ENCODE measurements around the gene KCND2. TPM values are rescaled to one million over a fixed set of nuclear protein-coding genes. Genes with fewer than 3 reads are reported as not detected.

KCND2 gene
- total RNA-seq, 1 donor from 2014 or later, result 2.9 TPM

DNA sequence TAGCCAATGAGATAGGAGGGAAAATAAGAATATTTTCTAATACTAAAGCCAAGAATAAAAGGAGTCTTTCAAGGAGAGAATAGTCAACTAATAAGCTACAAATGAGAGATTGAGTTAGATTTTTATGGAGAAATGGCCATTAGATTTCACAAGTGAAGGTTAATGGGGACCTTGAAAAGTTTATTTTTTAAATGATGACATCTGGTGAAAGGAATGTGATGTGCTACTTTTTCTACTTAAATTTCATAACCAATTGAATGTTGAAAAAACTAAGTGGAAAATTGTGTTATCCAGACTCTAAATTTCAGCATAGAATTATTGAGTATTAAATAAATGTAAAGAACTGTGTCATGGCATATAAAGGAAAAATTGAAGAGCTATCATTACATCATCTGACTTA, 459.3 kb downstream of the KCND2 start:
- Histone ChIP-seq H3K4me2 (no peak overlapping the region), H3K79me2 (ENCODE audit: low read depth) (no peaks in the 10 kb centered on the region), H2AFZ (replicated peaks) (no peak overlapping the region), H3K4me1 (peaks cover 10% of the 10 kb centered on the region), H3K27me3 (no peaks in the 10 kb centered on the region), H3K9me3 (ENCODE audit: low read depth) (no peaks in the 10 kb centered on the region), H3F3A (ENCODE audit: low read depth) (no peaks in the 10 kb centered on the region), H4K20me1 (ENCODE audit: low read depth) (no peaks in the 10 kb centered on the region), H3K27ac (no peak overlapping the region), H3K4me3 (no peak overlapping the region), H3K36me3 (no peaks in the 10 kb centered on the region), H3K9ac (no peak overlapping the region)
- TF ChIP-seq, protein P1, sequence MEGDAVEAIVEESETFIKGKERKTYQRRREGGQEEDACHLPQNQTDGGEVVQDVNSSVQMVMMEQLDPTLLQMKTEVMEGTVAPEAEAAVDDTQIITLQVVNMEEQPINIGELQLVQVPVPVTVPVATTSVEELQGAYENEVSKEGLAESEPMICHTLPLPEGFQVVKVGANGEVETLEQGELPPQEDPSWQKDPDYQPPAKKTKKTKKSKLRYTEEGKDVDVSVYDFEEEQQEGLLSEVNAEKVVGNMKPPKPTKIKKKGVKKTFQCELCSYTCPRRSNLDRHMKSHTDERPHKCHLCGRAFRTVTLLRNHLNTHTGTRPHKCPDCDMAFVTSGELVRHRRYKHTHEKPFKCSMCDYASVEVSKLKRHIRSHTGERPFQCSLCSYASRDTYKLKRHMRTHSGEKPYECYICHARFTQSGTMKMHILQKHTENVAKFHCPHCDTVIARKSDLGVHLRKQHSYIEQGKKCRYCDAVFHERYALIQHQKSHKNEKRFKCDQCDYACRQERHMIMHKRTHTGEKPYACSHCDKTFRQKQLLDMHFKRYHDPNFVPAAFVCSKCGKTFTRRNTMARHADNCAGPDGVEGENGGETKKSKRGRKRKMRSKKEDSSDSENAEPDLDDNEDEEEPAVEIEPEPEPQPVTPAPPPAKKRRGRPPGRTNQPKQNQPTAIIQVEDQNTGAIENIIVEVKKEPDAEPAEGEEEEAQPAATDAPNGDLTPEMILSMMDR (IDR thresholded peaks at IDR 0.05), result no peak
- no peak for TF ChIP-seq EZH2 (IDR thresholded peaks at IDR 0.05)
- no peak for TF ChIP-seq EZH2phosphoT487 (IDR thresholded peaks at IDR 0.05)
- DNase-seq (ENCODE audit: low spot score), result no peak
- Mint-ChIP-seq H3K27ac (no peak overlapping the region), H3K4me3 (no peak overlapping the region), H3K4me1 (peaks cover 8% of the 10 kb centered on the region), H3K36me3 (no peaks in the 10 kb centered on the region), H3K9me3 (no peaks in the 10 kb centered on the region), H3K27me3 (ENCODE audit: insufficient read depth, low read depth) (peaks cover 3% of the 10 kb centered on the region)

DNA sequence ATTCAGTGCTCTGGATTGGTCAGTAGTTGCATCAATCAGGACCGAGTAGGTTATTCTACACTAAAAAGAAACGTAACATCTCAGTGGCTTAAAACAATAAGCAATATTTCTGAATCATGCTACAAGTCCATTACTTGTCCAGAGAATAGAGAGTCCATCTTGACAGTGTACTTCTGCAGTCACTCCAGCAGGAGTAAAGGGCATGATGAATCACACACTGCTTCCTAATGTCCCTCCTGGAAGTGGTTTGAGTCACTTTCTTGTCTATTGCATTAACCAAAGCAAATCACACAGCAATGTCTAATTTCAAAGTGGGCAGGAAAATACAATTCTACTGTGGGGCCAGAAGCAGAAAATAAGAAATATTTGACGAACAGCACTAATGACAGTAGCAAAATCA, 460.2 kb downstream of the KCND2 start:
- peaks cover 8% of the 10 kb centered on the region for H3K4me1 Mint-ChIP-seq
- H3K4me3 Mint-ChIP-seq, result no peak overlapping the region
- Histone ChIP-seq H3K27me3 (no peaks in the 10 kb centered on the region), H3K36me3 (no peaks in the 10 kb centered on the region), H3F3A (ENCODE audit: low read depth) (no peaks in the 10 kb centered on the region), H3K9me3 (ENCODE audit: low read depth) (no peaks in the 10 kb centered on the region), H3K4me3 (no peak overlapping the region), H4K20me1 (ENCODE audit: low read depth) (no peaks in the 10 kb centered on the region), H3K4me1 (peaks cover 11% of the 10 kb centered on the region), H3K4me2 (no peak overlapping the region), H3K79me2 (ENCODE audit: low read depth) (no peaks in the 10 kb centered on the region), H2AFZ (replicated peaks) (no peak overlapping the region), H3K9ac (no peak overlapping the region), H3K27ac (no peak overlapping the region)
- H3K27me3 Mint-ChIP-seq (ENCODE audit: insufficient read depth, low read depth), result peaks cover 3% of the 10 kb centered on the region
- TF ChIP-seq EZH2phosphoT487 (IDR thresholded peaks at IDR 0.05), result no peak
- no peak for TF ChIP-seq EZH2 (IDR thresholded peaks at IDR 0.05)
- TF ChIP-seq, protein P1 (IDR thresholded peaks at IDR 0.05), result no peak
- no peaks in the 10 kb centered on the region for H3K36me3 Mint-ChIP-seq
- no peak for DNase-seq (ENCODE audit: low spot score)
- H3K9me3 Mint-ChIP-seq, result no peaks in the 10 kb centered on the region
- H3K27ac Mint-ChIP-seq, result no peak overlapping the region

DNA sequence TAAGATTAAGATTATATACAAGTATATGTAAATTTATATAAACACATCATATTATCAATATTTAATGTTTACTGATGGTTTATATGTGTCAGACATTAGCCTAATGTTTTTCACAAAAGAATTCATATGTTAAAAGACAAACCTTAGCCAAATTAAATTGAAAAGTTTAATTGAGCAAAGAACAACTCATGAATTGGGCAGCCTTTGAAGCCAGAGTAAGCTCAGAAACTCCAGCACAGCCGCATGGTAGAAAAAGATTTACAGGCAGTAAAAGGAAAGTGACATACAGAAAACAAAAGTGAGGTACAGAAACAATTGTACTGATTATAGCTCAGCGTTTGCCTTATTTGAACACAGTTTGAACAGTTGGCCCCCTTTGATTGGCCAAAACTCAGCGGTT, 460.9 kb downstream of the KCND2 start:
- no peak overlapping the region for H3K4me3 ChIP-seq
- H3K4me2 ChIP-seq, result no peak overlapping the region
- Mint-ChIP-seq H3K4me3 (no peak overlapping the region), H3K9me3 (no peaks in the 10 kb centered on the region), H3K36me3 (no peaks in the 10 kb centered on the region), H3K27ac (no peak overlapping the region), H3K4me1 (peaks cover 8% of the 10 kb centered on the region), H3K27me3 (ENCODE audit: insufficient read depth, low read depth) (peaks cover 3% of the 10 kb centered on the region)
- no peak overlapping the region for H3K9ac ChIP-seq
- H2AFZ ChIP-seq (replicated peaks), result no peak overlapping the region
- DNase-seq (ENCODE audit: low spot score), result no peak
- no peaks in the 10 kb centered on the region for H3K79me2 ChIP-seq (ENCODE audit: low read depth)
- H3K27ac ChIP-seq, result no peak overlapping the region
- H3K4me1 ChIP-seq, result peaks cover 15% of the 10 kb centered on the region
- TF ChIP-seq, protein P1 (IDR thresholded peaks at IDR 0.05), result no peak
- no peak for TF ChIP-seq EZH2 (IDR thresholded peaks at IDR 0.05)
- TF ChIP-seq EZH2phosphoT487 (IDR thresholded peaks at IDR 0.05), result no peak
- no peaks in the 10 kb centered on the region for H4K20me1 ChIP-seq (ENCODE audit: low read depth)
- no peaks in the 10 kb centered on the region for H3K36me3 ChIP-seq
- H3F3A ChIP-seq (ENCODE audit: low read depth), result no peaks in the 10 kb centered on the region
- H3K9me3 ChIP-seq (ENCODE audit: low read depth), result no peaks in the 10 kb centered on the region
- no peaks in the 10 kb centered on the region for H3K27me3 ChIP-seq
